Left ventricle myocardium inferior (tissue), 1 donor: ENCODE measurements around the gene CHD1L. TPM values are rescaled to one million over a fixed set of nuclear protein-coding genes. Genes with fewer than 3 reads are reported as not detected.
"Not testable (repeated sequence)": the region's sequence is repeated elsewhere in the genome, so short reads cannot be mapped to it uniquely, and the experiment has no call there.

Source experiments
- DNase-seq: peaks from one replicate; pipeline ENCODE4 v3.0.0-alpha.2; 2020
- H3K27ac ChIP-seq: fragments of 200-600 bp; replicated peaks from 2 replicates; pipeline ENCODE4 v1.8.0; 2021
- H3K27me3 ChIP-seq: fragments of 200-600 bp; 2 replicates; pipeline ENCODE4 v1.8.0; 2021; ENCODE audit warnings: low read depth
- H3K36me3 ChIP-seq: fragments of 200-600 bp; 2 replicates; pipeline ENCODE4 v1.8.0; 2021
- H3K4me1 ChIP-seq: fragments of 200-600 bp; 2 replicates; pipeline ENCODE4 v1.8.0; 2021
- H3K4me3 ChIP-seq: fragments of 200-600 bp; 2 replicates; pipeline ENCODE4 v1.8.0; 2021; ENCODE audit warnings: mild to moderate bottlenecking, moderate library complexity
- H3K9me3 ChIP-seq: fragments of 200-600 bp; replicated peaks from 2 replicates; pipeline ENCODE4 v1.8.0; 2021
- intact Hi-C: fragments of 100-400 bp; cut with micrococcal nuclease; formaldehyde crosslinking; loops from one replicate; pipeline ENCODE4 v1.11.0; 2022
- total RNA-seq: library from RNA; stranded (reverse); fragmentation: NEBNext Ultra II Directional; extraction: Animal tissue kit (Norgen Biotek cat#: 25700); gene quantifications from one replicate; pipeline ENCODE4 v1.2.1, GENCODE V29; 2021
- TF ChIP-seq, protein P1 (sequence below): fragments of 200-600 bp; IDR thresholded peaks from 2 replicates; pipeline ENCODE4 v1.8.0; 2021; ENCODE audit warnings: antibody characterized with exemption, mild to moderate bottlenecking, borderline replicate concordance
- donor health status: DM: no; HTN: yes; CAD: no; lungs with severe emphysema.

CHD1L gene
- total RNA-seq, 1 donor from 2014 or later, result 7.6 TPM

DNA sequence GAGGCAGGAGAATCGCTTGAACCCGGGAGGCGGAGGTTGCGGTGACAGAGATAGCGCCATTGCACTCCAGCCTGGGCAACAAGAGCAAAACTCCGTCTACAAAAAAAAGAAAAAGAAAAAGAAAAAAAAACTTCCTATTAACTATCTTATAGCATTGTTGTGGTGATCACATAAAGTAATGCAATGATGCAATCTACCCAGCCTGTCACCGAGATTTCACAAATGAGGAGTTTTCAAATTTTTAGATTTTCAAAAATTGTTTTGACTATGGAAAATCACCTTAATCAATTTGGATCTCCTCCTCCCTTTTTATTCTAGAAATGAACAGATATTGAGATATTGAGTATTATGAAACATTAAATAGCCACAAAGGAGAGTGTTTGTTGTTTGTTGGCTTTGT, 25.3 kb upstream of the CHD1L start:
- H3K36me3 ChIP-seq, result peaks cover 10% of the 10 kb centered on the region
- H3K4me3 ChIP-seq, result no peak overlapping the region
- H3K9me3 ChIP-seq, result no peaks in the 10 kb centered on the region
- no peaks in the 10 kb centered on the region for H3K4me1 ChIP-seq
- H3K27me3 ChIP-seq, result no peaks in the 10 kb centered on the region
- H3K27ac ChIP-seq, result no peak overlapping the region
- no peak for DNase-seq
- TF ChIP-seq, protein P1, sequence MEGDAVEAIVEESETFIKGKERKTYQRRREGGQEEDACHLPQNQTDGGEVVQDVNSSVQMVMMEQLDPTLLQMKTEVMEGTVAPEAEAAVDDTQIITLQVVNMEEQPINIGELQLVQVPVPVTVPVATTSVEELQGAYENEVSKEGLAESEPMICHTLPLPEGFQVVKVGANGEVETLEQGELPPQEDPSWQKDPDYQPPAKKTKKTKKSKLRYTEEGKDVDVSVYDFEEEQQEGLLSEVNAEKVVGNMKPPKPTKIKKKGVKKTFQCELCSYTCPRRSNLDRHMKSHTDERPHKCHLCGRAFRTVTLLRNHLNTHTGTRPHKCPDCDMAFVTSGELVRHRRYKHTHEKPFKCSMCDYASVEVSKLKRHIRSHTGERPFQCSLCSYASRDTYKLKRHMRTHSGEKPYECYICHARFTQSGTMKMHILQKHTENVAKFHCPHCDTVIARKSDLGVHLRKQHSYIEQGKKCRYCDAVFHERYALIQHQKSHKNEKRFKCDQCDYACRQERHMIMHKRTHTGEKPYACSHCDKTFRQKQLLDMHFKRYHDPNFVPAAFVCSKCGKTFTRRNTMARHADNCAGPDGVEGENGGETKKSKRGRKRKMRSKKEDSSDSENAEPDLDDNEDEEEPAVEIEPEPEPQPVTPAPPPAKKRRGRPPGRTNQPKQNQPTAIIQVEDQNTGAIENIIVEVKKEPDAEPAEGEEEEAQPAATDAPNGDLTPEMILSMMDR, result no peak
- intact Hi-C loops, result no loop called here

DNA sequence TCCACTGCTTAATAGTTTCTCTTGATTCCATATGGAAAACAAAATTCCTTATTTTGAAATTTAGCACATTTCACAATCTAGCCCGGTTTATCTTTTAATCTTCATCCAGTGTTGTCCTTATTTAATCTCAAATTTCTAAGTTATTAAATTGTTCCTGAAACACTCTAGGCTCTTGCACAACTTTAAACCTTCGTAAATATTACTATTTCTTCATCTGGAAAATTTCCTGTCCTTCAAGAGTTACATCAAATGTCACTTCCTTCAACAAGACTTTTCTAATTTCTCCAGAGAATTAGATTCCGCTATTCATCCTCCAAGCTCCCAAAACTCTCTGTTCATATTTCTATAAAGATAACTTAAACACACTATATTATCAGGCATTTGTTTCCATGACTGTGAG, 23.9 kb upstream of the CHD1L start:
- no peaks in the 10 kb centered on the region for H3K4me1 ChIP-seq
- H3K36me3 ChIP-seq, result peaks cover 4% of the 10 kb centered on the region
- H3K27ac ChIP-seq, result no peak overlapping the region
- H3K4me3 ChIP-seq, result no peak overlapping the region
- TF ChIP-seq, protein P1, result no peak
- no peaks in the 10 kb centered on the region for H3K27me3 ChIP-seq
- intact Hi-C loops, result no loop called here
- no peak for DNase-seq
- no peaks in the 10 kb centered on the region for H3K9me3 ChIP-seq

DNA sequence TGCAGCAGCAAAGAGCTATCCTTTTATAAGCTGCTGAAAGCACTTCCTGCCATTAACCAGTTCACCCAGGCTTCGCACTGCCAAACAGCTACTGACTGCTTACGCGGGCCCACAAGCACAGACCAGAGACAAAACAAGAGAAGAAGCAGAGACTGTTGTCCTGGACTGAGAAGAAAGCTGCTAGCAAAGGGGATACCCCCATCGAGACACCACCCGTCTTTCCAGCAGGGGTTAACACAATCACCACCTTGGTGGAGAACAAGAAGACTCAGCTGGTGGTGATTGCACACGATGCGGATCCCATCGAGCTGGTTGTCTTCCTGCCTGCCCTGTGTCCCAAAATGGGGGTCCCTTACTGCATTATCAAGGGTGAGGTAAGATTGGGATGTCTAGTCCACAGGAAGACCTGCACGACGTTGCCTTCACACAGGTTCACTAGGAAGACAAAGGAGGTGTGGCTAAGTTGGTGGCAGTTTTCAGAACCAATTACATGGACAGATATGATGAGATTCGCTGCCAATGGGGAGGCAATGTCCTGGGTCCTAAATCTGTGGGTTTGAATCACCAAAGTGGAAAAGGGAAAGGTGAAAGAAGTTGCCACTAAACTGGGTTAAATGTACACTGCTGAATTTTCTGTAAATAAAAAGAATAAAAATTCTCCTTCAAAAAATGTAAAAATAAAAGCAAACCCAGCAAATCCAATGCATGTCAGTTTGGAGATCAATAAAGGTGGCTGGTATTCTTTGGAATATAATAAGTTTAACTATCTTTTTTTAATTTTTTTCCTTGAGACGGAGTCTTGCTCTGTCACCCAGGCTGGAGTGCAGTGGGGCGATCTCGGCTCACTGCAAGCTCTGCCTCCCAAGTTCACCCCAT, 18.5 kb upstream of the CHD1L start:
- no peaks in the 10 kb centered on the region for H3K36me3 ChIP-seq
- no peak overlapping the region for H3K27ac ChIP-seq
- H3K4me1 ChIP-seq, result peaks cover 3% of the 10 kb centered on the region
- intact Hi-C loops, result no loop called here
- TF ChIP-seq, protein P1, result no peak
- no peaks in the 10 kb centered on the region for H3K27me3 ChIP-seq
- H3K4me3 ChIP-seq, result peak overlapping the region; percentile 75
- no peaks in the 10 kb centered on the region for H3K9me3 ChIP-seq
- no peak for DNase-seq

DNA sequence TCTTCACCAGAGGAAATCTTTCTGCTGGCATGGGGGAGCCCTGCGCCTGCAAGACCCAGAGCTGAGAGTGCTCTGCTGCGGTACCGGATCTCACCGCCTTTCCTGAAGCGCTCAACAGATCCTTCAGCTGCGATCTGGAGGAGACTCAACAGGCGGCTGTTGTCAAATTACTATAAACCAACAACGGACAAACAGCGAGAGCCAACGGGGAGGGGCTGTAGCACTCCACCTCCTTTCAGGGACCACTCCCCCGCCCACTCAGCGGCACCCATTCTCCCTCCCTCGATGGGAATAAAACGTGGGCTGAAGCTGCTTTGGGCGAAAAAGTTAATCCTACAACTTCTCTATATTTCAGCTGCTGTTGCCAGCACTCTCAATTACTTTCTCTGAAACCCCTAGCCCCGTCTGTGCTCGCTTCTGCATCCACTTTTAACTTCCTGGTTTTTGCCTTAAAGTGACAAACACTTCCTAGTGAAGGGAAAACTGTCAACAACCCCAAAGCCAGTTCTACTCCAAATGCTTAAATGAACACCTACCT, 17.2 kb upstream of the CHD1L start, which contains the start of gene FMO5:
Gene FMO5, minus strand, starts transcription at position 147 of the 538 bp plus-strand sequence. CDS start 310 bp downstream, outside the sequence.
- DNase-seq, result peak; percentile 76
- peaks cover 3% of the 10 kb centered on the region for H3K4me1 ChIP-seq
- H3K36me3 ChIP-seq, result no peaks in the 10 kb centered on the region
- TF ChIP-seq, protein P1, result peak; percentile 49
- no peaks in the 10 kb centered on the region for H3K9me3 ChIP-seq
- peak within 1 kb of the TSS; percentile 76 for H3K27ac ChIP-seq
- H3K4me3 ChIP-seq, result peak within 1 kb of the TSS; percentile 75
- no peaks in the 10 kb centered on the region for H3K27me3 ChIP-seq
- intact Hi-C loops, result no loop called here

DNA sequence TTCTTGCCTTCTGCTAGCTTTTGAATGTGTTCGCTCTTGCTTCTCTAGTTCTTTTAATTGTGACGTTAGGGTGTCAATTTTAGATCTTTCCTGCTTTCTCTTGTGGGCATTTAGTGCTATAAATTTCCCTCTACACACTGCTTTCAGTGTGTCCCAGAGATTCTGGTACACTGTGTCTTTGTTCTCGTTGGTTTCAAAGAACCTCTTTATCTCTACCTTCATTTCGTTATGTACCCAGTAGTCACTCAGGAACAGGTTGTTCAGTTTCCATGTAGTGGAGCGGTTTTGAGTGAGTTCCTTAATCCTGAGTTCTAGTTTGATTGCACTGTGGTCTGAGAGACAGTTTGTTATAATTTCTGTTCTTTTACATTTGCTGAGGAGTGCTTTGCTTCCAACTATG, 11.5 kb upstream of the CHD1L start:
- H3K27me3 ChIP-seq, H3K9me3 ChIP-seq, DNase-seq, H3K4me3 ChIP-seq, intact Hi-C loops, H3K27ac ChIP-seq, H3K36me3 ChIP-seq, H3K4me1 ChIP-seq: not testable (repeated sequence)

DNA sequence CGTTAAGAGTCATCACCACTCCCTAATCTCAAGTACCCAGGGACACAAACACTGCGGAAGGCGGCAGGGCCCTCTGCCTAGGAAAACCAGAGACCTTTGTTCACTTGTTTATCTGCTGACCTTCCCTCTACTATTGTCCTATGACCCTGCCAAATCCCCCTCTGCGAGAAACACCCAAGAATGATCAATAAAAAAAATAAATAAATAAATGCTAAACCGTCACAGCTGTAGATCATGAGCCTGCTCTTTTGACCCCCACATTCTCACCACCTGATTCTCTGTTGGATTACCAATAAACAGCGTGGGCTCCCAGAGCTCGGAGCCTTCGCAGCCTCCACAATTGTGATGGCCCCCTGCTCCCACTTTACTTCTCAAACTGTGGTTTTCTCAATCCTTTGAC, 8.6 kb upstream of the CHD1L start:
- intact Hi-C loops, H3K4me3 ChIP-seq, H3K36me3 ChIP-seq, H3K27ac ChIP-seq, H3K27me3 ChIP-seq, H3K4me1 ChIP-seq, DNase-seq, H3K9me3 ChIP-seq: not testable (repeated sequence)
